Panc1 (cell line): ENCODE data around the gene CLSTN2.

Source experiments
- CTCF ChIP-seq: fragments of 450-650 bp; IDR thresholded peaks from 2 replicates; pipeline ENCODE4 v1.5.1; 2017; ENCODE audit warnings: mild to moderate bottlenecking
- POLR2AphosphoS5 ChIP-seq: IDR thresholded peaks from 2 replicates; pipeline ENCODE4 v1.6.1; 2012; ENCODE audit warnings: mild to moderate bottlenecking, low read depth, low read length, moderate library complexity
- REST ChIP-seq, 2 experiments: IDR thresholded peaks; 2 replicates each; pipeline ENCODE4 v1.6.1; 2011 to 2012; ENCODE audit warnings: low read depth in 2 of 2, control low read depth in 1 of 2, low read length in 1 of 2, mild to moderate bottlenecking in 1 of 2, moderate library complexity in 1 of 2; ENCODE audit not compliant: insufficient read depth in 1 of 2
- SIN3A ChIP-seq: IDR thresholded peaks from 2 replicates; pipeline ENCODE4 v1.6.1; 2012; ENCODE audit warnings: low read depth, mild to moderate bottlenecking, low read length, moderate library complexity, borderline replicate concordance; ENCODE audit not compliant: insufficient read depth
- TCF7L2 ChIP-seq: IDR thresholded peaks from 2 replicates; pipeline ENCODE4 v1.6.1; 2011; ENCODE audit warnings: mild to moderate bottlenecking, low read depth, low read length, inconsistent platforms

DNA sequence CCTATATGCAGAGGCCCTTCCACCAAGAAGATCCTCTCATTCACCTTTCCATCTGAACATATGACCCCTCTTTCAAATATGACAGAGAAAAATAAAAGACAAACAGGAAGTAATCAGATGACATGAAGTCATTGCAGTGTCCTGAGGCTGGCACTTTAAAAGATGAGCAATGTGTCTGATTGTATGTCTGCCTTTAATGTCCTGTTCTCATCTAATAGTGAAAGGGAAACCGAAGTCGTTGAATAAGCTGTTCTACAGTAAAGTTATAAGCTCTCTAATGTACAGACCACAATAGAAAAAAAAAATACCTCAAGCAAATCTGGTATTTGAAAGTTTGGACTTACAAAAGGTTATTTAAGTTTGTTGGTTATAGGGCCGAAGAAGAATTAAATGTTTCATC is 243.0 kb downstream of the CLSTN2 start:
- TF ChIP-seq REST (IDR thresholded peaks at IDR 0.05; ENCODE audit: insufficient read depth in 1 of 2, low read depth in 2 of 2, low read length in 1 of 2) (no peak), CTCF (no peak), TCF7L2 (no peak), SIN3A (no peak), POLR2AphosphoS5 (no peak)
